Measurements from ENCODE around the gene TPPP2.

DNA sequence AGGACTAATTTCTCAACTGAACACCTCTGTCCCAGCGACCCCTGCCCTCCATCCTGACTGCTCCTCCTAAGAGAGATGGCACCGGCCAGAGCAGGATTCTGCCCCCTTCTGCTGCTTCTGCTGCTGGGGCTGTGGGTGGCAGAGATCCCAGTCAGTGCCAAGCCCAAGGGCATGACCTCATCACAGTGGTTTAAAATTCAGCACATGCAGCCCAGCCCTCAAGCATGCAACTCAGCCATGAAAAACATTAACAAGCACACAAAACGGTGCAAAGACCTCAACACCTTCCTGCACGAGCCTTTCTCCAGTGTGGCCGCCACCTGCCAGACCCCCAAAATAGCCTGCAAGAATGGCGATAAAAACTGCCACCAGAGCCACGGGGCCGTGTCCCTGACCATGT lies 12.9 kb downstream of the TPPP2 start:
- TF ChIP-seq, protein P1, sequence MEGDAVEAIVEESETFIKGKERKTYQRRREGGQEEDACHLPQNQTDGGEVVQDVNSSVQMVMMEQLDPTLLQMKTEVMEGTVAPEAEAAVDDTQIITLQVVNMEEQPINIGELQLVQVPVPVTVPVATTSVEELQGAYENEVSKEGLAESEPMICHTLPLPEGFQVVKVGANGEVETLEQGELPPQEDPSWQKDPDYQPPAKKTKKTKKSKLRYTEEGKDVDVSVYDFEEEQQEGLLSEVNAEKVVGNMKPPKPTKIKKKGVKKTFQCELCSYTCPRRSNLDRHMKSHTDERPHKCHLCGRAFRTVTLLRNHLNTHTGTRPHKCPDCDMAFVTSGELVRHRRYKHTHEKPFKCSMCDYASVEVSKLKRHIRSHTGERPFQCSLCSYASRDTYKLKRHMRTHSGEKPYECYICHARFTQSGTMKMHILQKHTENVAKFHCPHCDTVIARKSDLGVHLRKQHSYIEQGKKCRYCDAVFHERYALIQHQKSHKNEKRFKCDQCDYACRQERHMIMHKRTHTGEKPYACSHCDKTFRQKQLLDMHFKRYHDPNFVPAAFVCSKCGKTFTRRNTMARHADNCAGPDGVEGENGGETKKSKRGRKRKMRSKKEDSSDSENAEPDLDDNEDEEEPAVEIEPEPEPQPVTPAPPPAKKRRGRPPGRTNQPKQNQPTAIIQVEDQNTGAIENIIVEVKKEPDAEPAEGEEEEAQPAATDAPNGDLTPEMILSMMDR (IDR thresholded peaks at IDR 0.05 in 8 of 11, conservative IDR thresholded peaks at IDR 0.05 in 3 of 11), result no peak
- no peak for TF ChIP-seq POLR2A (IDR thresholded peaks at IDR 0.05)

Data from spleen (tissue), 7 donors.